ENCODE data around the gene ZNF200. TPM values are rescaled to one million over a fixed set of nuclear protein-coding genes. Genes with fewer than 3 reads are reported as not detected.

ZNF200 gene
- total and polyA plus RNA-seq, 2 of the 13 experiments (the other 11 are each of a cell fraction or from before 2014, with no cell fraction given): 3.5 to 16.5 TPM

GRCh38 chr16:3282730-3283542, 48.0 kb upstream of the ZNF200 start, which contains the start of gene ZNF263 (continued):
- TF ChIP-seq NR2F1 (CRISPR knock-in tag; IDR thresholded peaks at IDR 0.05) (peak in 1 of 2 experiments; percentile 27; a peak in 1 of 4 replicates), KLF9 (CRISPR knock-in tag; IDR thresholded peaks at IDR 0.05; ENCODE audit: low read depth) (no peak), REST (IDR thresholded peaks at IDR 0.05; ENCODE audit: borderline replicate concordance in 1 of 2, low read depth in 1 of 2, low read length in 2 of 2) (no peak; a peak in 2 of 4 replicates), MAX (IDR thresholded peaks at IDR 0.05) (peak; percentile 90), PAX8 (CRISPR knock-in tag; IDR thresholded peaks at IDR 0.05; ENCODE audit: borderline replicate concordance) (peak; percentile 50; the same call in 1 of the 2 replicates), ZNF563 (CRISPR knock-in tag; IDR thresholded peaks at IDR 0.05) (0 out of 2 replicates have a peak, but pooled peaks have one; percentile 11), SIN3B (IDR thresholded peaks at IDR 0.05; ENCODE audit: low read length) (peak; percentile 85), NFYC (CRISPR knock-in tag; IDR thresholded peaks at IDR 0.05) (peak; percentile 80), ZNF335 (CRISPR knock-in tag; IDR thresholded peaks at IDR 0.05) (peak; percentile 67; the same call in 1 of the 2 replicates), UBTF (CRISPR knock-in tag; IDR thresholded peaks at IDR 0.05) (peak; percentile 50), BRCA1 (CRISPR knock-in tag; IDR thresholded peaks at IDR 0.05) (peak; percentile 55), POLR2G (IDR thresholded peaks at IDR 0.05; ENCODE audit: low read depth, low read length) (peak; percentile 91), ZZZ3 (CRISPR knock-in tag; IDR thresholded peaks at IDR 0.05; ENCODE audit: borderline replicate concordance) (0 out of 2 replicates have a peak, but pooled peaks have one; percentile 73), ZNF235 (CRISPR knock-in tag; IDR thresholded peaks at IDR 0.05; ENCODE audit: borderline replicate concordance) (0 out of 2 replicates have a peak, but pooled peaks have one; percentile 84), MAZ (IDR thresholded peaks at IDR 0.05; ENCODE audit: borderline replicate concordance, low read depth, low read length) (peak; percentile 51; the same call in 1 of the 2 replicates), MAZ (CRISPR knock-in tag; IDR thresholded peaks at IDR 0.05; ENCODE audit: low read depth) (peak; percentile 69), ZNF556 (CRISPR knock-in tag; IDR thresholded peaks at IDR 0.05; ENCODE audit: borderline replicate concordance) (peak; percentile 83; the same call in 1 of the 2 replicates), ZNF18 (CRISPR knock-in tag; IDR thresholded peaks at IDR 0.05; ENCODE audit: insufficient replicate concordance) (peak; percentile 77)

Data from HepG2 (cell line).